Measurements from ENCODE around the gene OS9.

The OS9 gene

DNA sequence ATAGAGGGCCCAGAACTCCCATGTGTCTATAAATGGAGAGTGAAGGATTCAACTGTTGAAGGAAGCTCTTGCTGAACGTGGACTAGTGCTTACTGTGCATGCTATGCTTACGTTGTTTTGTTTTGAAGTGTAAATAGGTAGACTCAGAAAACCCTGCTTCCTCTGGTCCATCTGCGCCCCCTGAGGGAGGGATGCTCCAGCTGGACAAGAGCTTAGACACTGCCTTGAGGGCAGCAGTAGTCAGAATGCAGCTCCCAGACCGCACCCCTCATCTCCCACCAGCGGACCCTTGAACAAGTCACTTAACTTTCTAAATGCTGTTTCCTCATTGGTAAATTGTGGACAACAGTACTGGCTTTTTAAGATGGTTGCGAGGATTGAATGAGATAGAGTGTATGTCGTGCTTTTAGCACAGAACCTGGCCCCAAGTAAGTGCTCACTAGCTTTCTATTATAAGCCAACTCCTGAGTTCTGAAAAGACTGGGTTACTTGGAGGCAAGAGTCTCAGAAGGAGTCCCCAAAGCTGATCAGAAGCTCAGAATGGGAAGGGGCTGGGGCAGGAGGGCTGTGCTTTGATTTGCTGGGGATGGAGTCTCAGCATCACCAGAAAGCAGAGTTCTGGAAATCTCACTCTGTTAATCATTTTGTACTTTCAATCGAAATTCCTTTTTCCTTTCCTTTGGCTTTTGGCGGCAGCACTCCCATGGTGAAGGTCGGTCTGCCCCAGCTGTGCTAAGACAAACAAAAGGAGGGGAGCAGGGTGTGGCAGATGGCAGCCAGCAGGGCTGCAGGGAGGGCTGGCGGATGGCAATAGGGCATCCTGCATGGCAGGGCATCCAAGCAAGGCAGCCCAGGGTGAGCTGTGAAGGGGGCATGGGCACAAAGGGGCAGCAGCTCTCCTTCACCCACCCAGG is 29.0 kb downstream of the OS9 start:
- DNase-seq (ENCODE audit: low spot score) = no peak

- no peak for DNase-seq (ENCODE audit: low spot score)
Measured at GRCh38 chr12:57723630-57723962, 29.7 kb downstream of the OS9 start.

- no peak for DNase-seq (ENCODE audit: low spot score)
Measured at GRCh38 chr12:57724003-57724935, 30.3 kb downstream of the OS9 start.

DNA sequence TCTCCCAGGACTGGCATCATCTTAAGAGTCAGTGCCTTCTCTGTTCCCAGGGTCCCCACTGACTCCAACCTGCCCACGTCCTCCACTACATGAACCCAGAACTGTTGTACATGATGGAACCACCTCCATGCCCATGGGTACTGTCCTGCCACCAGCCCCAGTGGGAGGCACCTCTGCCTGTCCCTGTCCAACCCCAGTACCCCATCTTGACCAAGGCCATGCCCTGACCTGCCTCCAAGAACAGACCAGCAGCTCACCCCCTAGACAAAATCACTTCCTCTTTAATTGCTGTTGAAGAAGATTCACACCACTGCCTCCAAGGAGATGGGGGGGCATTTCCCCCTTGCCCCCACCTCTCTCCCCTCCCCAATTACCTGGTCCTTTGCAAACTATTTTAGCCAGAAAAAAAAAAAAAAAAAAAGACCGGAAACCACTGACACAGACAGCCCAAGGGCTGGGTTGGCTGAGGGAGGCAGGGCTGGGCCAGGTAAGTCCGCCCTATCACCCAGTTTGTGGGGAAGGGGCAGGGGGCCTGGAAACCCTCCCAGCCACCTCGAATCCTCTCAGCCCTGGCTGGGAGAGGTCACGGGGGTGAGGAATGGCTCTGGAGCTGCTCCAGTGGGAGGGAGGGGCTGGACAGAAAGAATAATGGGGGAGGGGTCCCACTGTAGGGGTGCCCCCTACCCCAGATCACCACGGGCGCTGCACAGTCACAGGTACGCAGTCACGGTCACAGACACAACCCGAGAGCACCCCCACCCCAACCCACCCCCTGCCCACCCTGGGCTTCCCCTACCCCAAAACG is 31.2 kb downstream of the OS9 start:
- DNase-seq (ENCODE audit: low spot score) = no peak

DNA sequence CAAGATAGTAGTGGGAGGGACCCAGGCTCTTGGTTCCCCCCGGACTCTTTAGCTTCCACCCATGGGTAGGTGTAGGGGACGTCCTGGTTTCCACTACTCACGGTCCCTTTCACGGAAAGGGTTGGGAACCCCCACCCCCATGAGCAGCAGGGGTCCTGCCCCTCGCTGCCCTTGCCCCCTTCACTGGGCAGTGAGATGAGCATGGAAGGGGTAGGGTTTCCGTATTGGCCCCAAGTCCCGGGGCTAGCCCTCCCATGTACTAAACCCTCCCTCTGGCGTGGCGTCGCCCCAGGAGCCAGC is 31.9 kb downstream of the OS9 start:
- no peak for DNase-seq (ENCODE audit: low spot score)

- peak; percentile 88 for DNase-seq (ENCODE audit: low spot score)
Measured at GRCh38 chr12:57726151-57726883, 32.4 kb downstream of the OS9 start.

- no peak for DNase-seq (ENCODE audit: low spot score)
Measured at GRCh38 chr12:57726884-57727757, 33.2 kb downstream of the OS9 start.

DNA sequence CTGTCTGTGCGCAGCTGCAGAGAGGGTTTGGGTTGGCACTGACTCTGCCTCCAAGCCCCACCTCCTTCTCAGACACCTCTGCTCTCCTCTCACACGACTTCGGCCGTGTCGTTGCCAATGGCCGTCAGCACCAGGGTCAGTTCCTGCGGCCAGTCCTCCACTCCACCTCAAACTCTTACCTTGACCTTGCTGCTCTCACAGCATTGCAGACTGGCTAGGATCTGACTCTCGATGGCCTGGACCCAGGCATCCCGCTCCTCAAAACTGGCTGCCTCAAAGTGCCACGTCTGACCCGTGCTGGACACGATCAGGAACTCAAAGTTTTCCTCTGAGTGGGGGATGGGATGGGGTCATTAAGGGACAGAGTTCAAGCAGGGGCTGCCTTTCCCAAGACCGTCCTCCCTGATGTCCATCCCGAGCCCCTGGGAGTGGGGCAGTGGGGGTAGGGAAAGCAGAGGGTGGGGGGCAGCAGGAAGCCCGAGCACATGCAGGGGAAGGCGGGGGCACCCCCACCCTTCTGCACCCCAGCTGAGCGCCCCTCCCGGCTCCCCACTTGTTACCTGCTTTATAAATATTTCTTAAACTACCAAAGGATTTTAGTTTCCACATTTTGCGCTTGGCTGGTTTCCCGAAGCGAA is 33.9 kb downstream of the OS9 start:
- DNase-seq (ENCODE audit: low spot score) = no peak

- no peak for DNase-seq (ENCODE audit: low spot score)
Measured at GRCh38 chr12:57729321-57729844, 35.5 kb downstream of the OS9 start.

DNA sequence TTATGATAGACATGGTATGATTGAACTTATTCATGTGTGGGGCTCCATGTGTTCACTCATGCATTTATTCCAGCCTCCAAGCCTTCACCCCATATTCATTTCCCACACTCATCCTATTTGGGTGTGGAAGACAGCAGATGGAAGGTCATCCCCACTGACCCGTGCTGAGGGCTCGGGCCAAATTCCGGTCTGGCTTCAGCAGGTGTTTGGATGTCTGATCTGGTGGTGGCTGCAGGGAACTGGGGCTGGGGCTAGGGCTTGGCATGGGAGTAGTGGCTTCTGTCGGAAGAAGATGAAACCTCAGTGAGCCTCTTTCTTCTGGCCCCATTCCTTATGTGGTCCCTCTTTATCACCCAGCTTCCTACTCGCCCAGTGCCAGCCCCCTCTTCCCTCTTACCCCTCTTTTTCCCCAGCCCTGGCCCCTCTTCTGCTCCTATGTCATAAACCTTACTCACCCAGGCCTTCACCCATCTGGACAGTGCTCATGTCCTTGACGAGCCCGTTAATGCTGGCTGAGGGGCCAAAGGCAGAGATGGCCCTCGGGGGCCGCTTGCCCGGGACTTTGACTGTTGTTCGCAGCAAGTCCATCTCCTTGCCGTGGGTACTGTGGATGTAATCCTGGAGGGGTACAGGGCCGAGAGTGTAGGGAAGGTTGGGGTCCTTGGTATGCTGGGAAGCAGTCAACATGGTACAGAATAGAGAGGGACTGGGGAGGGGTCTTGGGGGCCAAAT is 36.6 kb downstream of the OS9 start:
- DNase-seq (ENCODE audit: low spot score) = no peak

- DNase-seq (ENCODE audit: low spot score) = no peak
Measured at GRCh38 chr12:57731411-57732080, 37.6 kb downstream of the OS9 start.

DNA sequence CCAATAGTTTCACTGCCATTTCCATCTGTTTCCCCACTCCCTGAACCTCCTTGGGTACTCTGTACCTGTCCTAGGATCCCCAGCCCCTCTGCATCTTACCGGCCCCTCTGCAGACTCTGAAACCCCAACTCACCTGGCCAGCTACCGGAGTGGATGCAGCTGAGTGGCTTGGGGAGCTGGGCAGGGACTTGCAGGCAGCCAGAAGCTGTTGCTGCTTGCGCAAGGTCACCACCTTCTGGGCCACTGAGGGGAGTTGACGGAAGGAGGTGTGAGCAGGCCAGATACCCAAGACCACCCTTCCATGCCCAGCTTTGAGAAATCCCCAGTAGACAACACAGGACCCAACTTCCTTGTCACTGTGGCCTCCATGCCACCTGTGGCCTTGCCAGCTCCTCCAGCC is 38.3 kb downstream of the OS9 start:
- no peak for DNase-seq (ENCODE audit: low spot score)

- no peak for DNase-seq (ENCODE audit: low spot score)
Measured at GRCh38 chr12:57732726-57733593, 39.0 kb downstream of the OS9 start.

DNA sequence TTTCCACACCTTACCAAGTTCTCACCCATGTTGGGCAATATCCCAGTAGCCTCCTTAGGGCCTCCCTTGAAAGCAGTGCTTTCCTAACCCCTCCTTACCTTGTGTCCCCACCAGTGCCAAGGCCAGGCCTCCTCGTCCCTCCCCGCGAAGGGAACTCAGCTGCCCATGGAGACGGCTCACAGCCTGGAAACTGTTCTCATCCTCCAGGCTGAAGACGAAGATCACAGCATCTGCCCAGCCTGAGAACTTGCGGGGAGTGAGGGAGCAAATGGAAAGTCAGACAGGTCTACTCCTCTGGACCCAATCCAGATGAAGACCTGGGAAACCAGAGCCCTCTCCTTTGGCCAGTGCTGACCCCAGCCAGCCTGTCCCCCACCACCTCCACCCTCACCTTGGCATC is 40.0 kb downstream of the OS9 start:
- no peak for DNase-seq (ENCODE audit: low spot score)

DNA sequence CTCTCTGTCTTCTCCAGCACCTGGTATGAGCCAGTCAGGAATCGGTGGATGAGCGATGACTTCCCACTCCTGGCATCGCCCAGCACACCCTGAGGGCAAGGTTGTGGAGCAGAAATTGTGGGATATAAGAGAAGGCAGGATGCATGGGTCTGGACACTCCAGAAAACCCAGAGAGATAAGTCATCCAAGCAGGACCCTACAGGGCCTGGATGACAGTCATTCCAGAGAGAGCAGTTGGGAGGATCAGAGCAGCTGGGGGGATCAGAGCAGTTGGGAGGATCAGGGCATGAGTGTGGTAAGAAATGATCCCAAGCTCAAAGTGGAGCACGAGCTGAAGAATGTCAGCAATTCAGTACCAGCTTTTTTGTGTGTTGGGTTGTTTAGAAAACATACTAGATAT is 40.7 kb downstream of the OS9 start:
- DNase-seq (ENCODE audit: low spot score) = no peak

DNA sequence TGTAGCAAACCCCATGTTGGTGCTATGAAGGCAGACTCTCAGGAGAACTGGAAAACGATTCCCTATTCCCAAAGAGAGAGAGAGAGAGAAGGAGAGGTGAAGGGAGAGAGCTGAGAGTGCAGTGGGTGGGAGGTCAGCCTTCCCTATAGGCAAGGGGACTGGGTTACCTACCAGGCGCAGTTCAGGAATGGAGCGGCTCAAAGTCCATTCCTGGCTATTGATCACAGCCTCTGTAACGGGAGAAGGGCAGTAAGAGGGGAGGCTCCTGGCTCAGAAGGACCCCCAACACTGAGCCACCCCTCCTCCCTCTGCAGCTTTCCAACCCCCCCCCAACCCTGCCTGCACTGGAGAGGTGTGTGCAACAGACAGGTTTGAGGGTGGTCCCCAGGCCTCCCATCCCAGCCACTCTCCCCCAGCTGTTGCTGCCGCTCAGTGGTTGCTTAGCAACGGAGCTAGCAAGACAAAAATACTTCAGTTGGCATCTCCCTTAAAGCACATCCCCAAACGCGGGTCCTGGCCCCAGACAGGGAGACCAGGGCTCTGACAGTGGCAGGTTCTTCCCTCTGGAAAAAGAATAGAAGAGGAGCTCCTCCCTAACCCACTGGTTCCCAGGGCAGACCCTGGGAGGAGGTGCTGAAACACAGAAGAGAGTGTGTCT is 41.4 kb downstream of the OS9 start:
- DNase-seq (ENCODE audit: low spot score) = no peak
